Panc1 (cell line): ENCODE results near the gene LTBP2.

Experiments used
- CTCF ChIP-seq: fragments of 450-650 bp; IDR thresholded peaks from 2 replicates; pipeline ENCODE4 v1.5.1; 2017; ENCODE audit warnings: mild to moderate bottlenecking
- POLR2AphosphoS5 ChIP-seq: IDR thresholded peaks from 2 replicates; pipeline ENCODE4 v1.6.1; 2012; ENCODE audit warnings: mild to moderate bottlenecking, low read depth, low read length, moderate library complexity
- REST ChIP-seq, 2 experiments: IDR thresholded peaks; 2 replicates each; pipeline ENCODE4 v1.6.1; 2011 to 2012; ENCODE audit warnings: low read depth in 2 of 2, control low read depth in 1 of 2, low read length in 1 of 2, mild to moderate bottlenecking in 1 of 2, moderate library complexity in 1 of 2; ENCODE audit not compliant: insufficient read depth in 1 of 2
- SIN3A ChIP-seq: IDR thresholded peaks from 2 replicates; pipeline ENCODE4 v1.6.1; 2012; ENCODE audit warnings: low read depth, mild to moderate bottlenecking, low read length, moderate library complexity, borderline replicate concordance; ENCODE audit not compliant: insufficient read depth

GRCh38 chr14:74650927-74651686 lies 39.1 kb upstream of the LTBP2 start:
- TF ChIP-seq REST (IDR thresholded peaks at IDR 0.05; ENCODE audit: insufficient read depth in 1 of 2, low read depth in 2 of 2, low read length in 1 of 2) = no peak
- no peak for TF ChIP-seq CTCF
- TF ChIP-seq SIN3A = no peak
- TF ChIP-seq POLR2AphosphoS5 = no peak
